GM06990 (cell line): Measurements from ENCODE around the gene MLC1.

Experiments used
- DNase-seq: peaks from one replicate; pipeline ENCODE4 v3.0.0-alpha.2; 2011; ENCODE audit not compliant: insufficient read length; ENCODE audit errors: extremely low read depth
- H3K27me3 ChIP-seq: replicated peaks from 2 replicates; pipeline ENCODE4 v1.6.0; 2011; ENCODE audit warnings: low read length; ENCODE audit not compliant: control insufficient read depth, insufficient read depth
- H3K36me3 ChIP-seq: 2 replicates; pipeline ENCODE4 v1.5.1; 2011; ENCODE audit warnings: low read length; ENCODE audit not compliant: control insufficient read depth, insufficient read depth
- H3K4me3 ChIP-seq: replicated peaks from 2 replicates; pipeline ENCODE4 v1.5.1; 2011; ENCODE audit warnings: low read depth, mild to moderate bottlenecking, control low read depth, low read length
- CTCF ChIP-seq: IDR thresholded peaks from 2 replicates; pipeline ENCODE4 v1.5.1; 2011; ENCODE audit warnings: low read length, control low read depth, mild to moderate bottlenecking, inconsistent platforms; ENCODE audit not compliant: insufficient read depth, poor library complexity, severe bottlenecking

The MLC1 gene

GRCh38 chr22:50015451-50016307 lies 69.5 kb downstream of the MLC1 start:
- no peaks in the 10 kb centered on the region for H3K36me3 ChIP-seq
- no peak for TF ChIP-seq CTCF
- no peak overlapping the region for H3K4me3 ChIP-seq
- no peaks in the 10 kb centered on the region for H3K27me3 ChIP-seq
- no peak for DNase-seq

- Histone ChIP-seq H3K36me3 (no peaks in the 10 kb centered on the region), H3K4me3 (no peak overlapping the region), H3K27me3 (no peaks in the 10 kb centered on the region)
- no peak for TF ChIP-seq CTCF
- no peak for DNase-seq
These were observed 70.4 kb downstream of the MLC1 start for GRCh38 chr22:50014655-50015401.

- Histone ChIP-seq H3K4me3 (no peak overlapping the region), H3K36me3 (no peaks in the 10 kb centered on the region), H3K27me3 (no peaks in the 10 kb centered on the region)
- TF ChIP-seq CTCF: no peak
- DNase-seq: no peak
These were observed 71.1 kb downstream of the MLC1 start for GRCh38 chr22:50014053-50014501.

- no peaks in the 10 kb centered on the region for H3K36me3 ChIP-seq
- no peak for TF ChIP-seq CTCF
- no peaks in the 10 kb centered on the region for H3K27me3 ChIP-seq
- H3K4me3 ChIP-seq: no peak within 1 kb of the TSS
- DNase-seq: no peak
These were observed 72.7 kb downstream of the MLC1 start, which contains the start of gene IL17REL for GRCh38 chr22:50012211-50013181. IL17REL (minus strand) TSS chr22:50012765; CDS start chr22:50012646, 119 bp downstream.
